GM06990 (cell line): ENCODE results near the gene MGAT5.

ENCODE experiments used
- DNase-seq: peaks from one replicate; pipeline ENCODE4 v3.0.0-alpha.2; 2011; ENCODE audit not compliant: insufficient read length; ENCODE audit errors: extremely low read depth
- H3K27me3 ChIP-seq: replicated peaks from 2 replicates; pipeline ENCODE4 v1.6.0; 2011; ENCODE audit warnings: low read length; ENCODE audit not compliant: control insufficient read depth, insufficient read depth
- H3K36me3 ChIP-seq: 2 replicates; pipeline ENCODE4 v1.5.1; 2011; ENCODE audit warnings: low read length; ENCODE audit not compliant: control insufficient read depth, insufficient read depth
- H3K4me3 ChIP-seq: replicated peaks from 2 replicates; pipeline ENCODE4 v1.5.1; 2011; ENCODE audit warnings: low read depth, mild to moderate bottlenecking, control low read depth, low read length
- CTCF ChIP-seq: IDR thresholded peaks from 2 replicates; pipeline ENCODE4 v1.5.1; 2011; ENCODE audit warnings: low read length, control low read depth, mild to moderate bottlenecking, inconsistent platforms; ENCODE audit not compliant: insufficient read depth, poor library complexity, severe bottlenecking

The MGAT5 gene

GRCh38 chr2:134269230-134269629 lies 15.4 kb downstream of the MGAT5 start:
- peaks cover 2% of the 10 kb centered on the region for H3K36me3 ChIP-seq
- TF ChIP-seq CTCF, result no peak
- no peaks in the 10 kb centered on the region for H3K27me3 ChIP-seq
- no peak for DNase-seq
- no peak overlapping the region for H3K4me3 ChIP-seq

- Histone ChIP-seq H3K27me3 (no peaks in the 10 kb centered on the region), H3K4me3 (no peak overlapping the region), H3K36me3 (no peaks in the 10 kb centered on the region; the same call in none of the 2 replicates)
- DNase-seq, result no peak
- no peak for TF ChIP-seq CTCF
These were observed 16.3 kb downstream of the MGAT5 start for GRCh38 chr2:134269972-134270735.

GRCh38 chr2:134271758-134272157 lies 17.9 kb downstream of the MGAT5 start:
- no peak overlapping the region for H3K4me3 ChIP-seq
- DNase-seq, result no peak
- H3K36me3 ChIP-seq, result no peaks in the 10 kb centered on the region; the same call in none of the 2 replicates
- TF ChIP-seq CTCF, result no peak
- H3K27me3 ChIP-seq, result no peaks in the 10 kb centered on the region

GRCh38 chr2:134272806-134273205 lies 18.9 kb downstream of the MGAT5 start:
- DNase-seq, result no peak
- Histone ChIP-seq H3K36me3 (no peaks in the 10 kb centered on the region; the same call in none of the 2 replicates), H3K4me3 (no peak overlapping the region), H3K27me3 (no peaks in the 10 kb centered on the region)
- TF ChIP-seq CTCF, result no peak

GRCh38 chr2:134273256-134273983 lies 19.5 kb downstream of the MGAT5 start:
- Histone ChIP-seq H3K27me3 (no peaks in the 10 kb centered on the region), H3K4me3 (no peak overlapping the region), H3K36me3 (no peaks in the 10 kb centered on the region; the same call in 1 of the 2 replicates)
- DNase-seq, result no peak
- TF ChIP-seq CTCF, result no peak
